ENCODE measurements around the gene POLR2H.

Gene POLR2H

DNA sequence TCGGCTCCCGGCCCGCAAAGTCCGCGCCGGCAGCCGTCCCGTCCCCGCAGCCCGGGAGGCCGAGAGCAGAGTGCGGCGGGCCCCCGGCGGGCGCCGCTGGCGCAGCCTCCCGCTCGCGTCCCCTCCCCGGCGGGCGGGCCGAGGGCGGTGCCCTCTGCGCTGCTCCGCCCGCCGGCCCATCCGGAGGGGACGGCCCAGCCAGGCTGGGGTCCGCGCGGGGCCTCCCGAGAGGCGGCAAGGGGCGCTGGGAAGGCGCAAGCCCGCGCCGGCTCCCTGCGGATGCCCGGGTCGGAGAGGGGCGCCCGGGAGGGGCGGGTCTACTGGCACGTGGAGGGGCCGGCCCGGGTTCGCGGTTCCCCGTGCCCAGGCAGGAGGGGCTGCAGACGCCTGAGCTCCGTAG is at the start of gene POLR2H, which contains the start of gene CLCN2:
Gene POLR2H, plus strand, starts transcription at position 179 of the 400 bp plus-strand sequence. CDS start 1,783 bp downstream, outside the sequence.
Gene CLCN2, minus strand, starts transcription at position 74 of the 400 bp plus-strand sequence. CDS start 126 bp downstream, outside the sequence.
- peak; percentile 83 for DNase-seq (ENCODE audit: low spot score)

- peak; percentile 91 for DNase-seq (ENCODE audit: low spot score)
Measured at GRCh38 chr3:184314363-184314699, 47.2 kb upstream of the POLR2H start, which contains the start of gene EIF4G1. EIF4G1 (plus strand) TSS chr3:184314606; CDS start chr3:184315797, 1,191 bp downstream.

- peak; percentile 44 for DNase-seq (ENCODE audit: low spot score)
Measured at GRCh38 chr3:184314700-184315542, 46.6 kb upstream of the POLR2H start.

DNA sequence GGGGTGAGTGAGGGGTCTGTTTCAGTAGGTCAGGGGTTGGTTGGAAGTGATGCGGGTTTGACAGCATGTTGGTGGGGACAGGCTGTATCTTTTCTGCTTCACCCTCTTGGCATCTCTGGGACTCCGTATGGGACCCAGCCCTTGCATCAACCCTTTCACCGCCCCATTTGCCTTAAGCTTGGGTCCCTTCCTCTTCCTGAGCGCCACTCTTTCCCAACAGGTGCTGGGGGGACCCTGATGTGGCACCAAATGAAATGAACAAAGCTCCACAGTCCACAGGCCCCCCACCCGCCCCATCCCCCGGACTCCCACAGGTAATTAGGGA is 46.0 kb upstream of the POLR2H start:
- no peak for DNase-seq (ENCODE audit: low spot score)

GRCh38 chr3:184315871-184316661 is 45.4 kb upstream of the POLR2H start:
- DNase-seq (ENCODE audit: low spot score) = no peak

DNA sequence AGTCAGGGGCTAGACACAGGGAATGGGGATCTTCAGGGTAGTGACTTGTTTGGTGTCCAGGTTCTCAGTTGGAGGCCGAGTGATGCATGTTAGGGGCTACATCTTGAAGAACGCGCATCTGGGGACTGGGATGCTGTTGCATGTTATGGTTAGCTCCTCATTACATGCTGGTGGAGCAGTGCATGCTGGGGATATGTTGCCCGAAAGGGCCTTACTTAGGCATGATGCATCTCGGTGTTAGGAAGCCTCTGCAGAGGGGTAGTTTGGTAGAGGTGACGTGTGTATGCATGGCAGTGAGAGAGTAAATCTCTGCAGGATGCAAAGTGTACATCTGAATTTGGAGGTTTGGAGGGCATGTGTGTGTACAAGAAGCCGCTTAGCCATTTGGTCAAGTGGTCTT is 44.7 kb upstream of the POLR2H start:
- no peak for DNase-seq (ENCODE audit: low spot score)

- no peak for DNase-seq (ENCODE audit: low spot score)
Measured at GRCh38 chr3:184317201-184317600, 44.3 kb upstream of the POLR2H start.

- peak; percentile 93 for DNase-seq (ENCODE audit: low spot score)
Measured at GRCh38 chr3:184320104-184320445, 41.4 kb upstream of the POLR2H start.

GRCh38 chr3:184321666-184322065 is 39.8 kb upstream of the POLR2H start:
- DNase-seq (ENCODE audit: low spot score) = no peak

- no peak for DNase-seq (ENCODE audit: low spot score)
Measured at GRCh38 chr3:184322731-184323487, 38.6 kb upstream of the POLR2H start.

GRCh38 chr3:184323696-184324095 is 37.8 kb upstream of the POLR2H start:
- no peak for DNase-seq (ENCODE audit: low spot score)

GRCh38 chr3:184325269-184325668 is 36.2 kb upstream of the POLR2H start:
- DNase-seq (ENCODE audit: low spot score) = no peak

DNA sequence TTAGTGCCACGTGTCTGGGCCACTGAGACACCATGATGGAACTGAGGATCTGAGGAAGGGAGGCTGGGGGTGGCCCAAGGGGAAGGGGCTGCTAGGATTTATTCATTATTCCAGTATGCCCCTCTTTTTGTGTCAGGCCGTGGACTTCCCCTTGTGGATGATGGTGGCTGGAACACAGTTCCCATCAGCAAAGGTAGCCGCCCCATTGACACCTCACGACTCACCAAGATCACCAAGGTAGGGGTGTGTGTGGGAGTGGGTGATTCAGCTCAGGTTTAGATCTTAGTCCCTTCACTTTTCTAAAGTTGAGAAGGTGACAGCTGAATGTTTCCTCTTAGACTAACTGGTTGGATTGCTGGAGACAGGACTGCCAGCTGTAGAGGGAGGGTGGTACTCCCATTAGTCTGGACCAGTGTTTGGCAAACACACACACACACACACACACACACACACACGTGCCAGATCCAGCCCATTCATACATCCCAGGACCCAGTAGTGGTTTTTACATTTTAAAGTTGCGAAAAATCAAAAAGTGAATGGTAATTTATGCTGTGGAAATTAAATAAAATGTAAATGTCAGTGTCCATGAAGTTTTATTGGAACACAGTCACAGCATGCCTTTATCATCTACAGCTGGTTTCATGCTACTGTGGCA is 35.7 kb upstream of the POLR2H start:
- no peak for DNase-seq (ENCODE audit: low spot score)

- DNase-seq (ENCODE audit: low spot score) = no peak
Measured at GRCh38 chr3:184327171-184327570, 34.3 kb upstream of the POLR2H start.

DNA sequence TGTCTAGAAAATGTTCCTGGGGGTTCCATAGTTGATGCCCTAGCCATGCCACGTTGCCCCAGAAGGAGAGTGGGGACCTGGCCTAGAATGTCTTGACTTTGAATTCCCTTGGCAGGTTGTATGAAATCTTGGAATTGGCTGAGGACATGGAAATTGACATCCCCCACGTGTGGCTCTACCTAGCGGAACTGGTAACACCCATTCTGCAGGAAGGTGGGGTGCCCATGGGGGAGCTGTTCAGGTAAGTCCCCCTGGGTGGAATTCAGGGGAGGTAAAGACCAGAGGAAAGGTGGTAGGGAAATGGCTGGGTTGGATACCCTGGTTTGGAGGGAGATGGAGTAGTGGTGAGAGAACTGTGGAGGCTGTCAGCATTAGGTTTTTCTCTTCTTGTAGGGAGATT is 33.0 kb upstream of the POLR2H start:
- no peak for DNase-seq (ENCODE audit: low spot score)

DNA sequence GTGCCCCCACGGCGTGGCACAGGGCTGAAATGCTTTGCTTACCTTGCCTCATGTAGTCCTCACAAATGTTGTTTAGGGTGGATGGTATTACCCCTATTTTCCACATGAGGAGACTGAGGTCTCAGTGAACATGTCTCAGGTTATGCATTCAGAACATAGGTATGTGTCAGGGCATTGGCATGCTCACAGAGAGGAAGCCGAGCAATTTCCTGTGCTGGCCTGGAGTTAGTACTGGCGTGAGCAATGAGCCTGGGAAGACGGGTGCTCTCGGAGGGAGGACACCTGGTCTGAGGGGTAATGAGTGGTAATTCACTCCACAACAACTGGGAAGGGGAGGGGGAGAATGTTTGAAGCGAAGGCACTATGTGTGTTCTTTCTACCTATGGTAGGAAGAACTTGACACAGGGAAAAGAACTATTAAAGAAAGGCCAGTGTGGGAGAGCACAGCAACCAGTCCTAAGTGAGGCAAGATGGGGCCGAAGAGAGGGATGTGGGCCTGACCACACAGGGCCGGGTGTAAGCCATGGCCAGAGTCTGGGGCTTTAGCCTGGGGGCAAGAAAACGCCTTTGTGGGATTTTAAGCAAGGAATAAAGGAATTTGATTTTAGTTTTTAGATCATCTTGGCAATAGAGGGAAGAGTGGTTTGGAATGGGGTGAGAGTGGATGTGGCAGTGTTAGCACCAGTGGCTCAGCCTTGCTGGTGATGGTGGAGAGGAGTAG is 29.0 kb upstream of the POLR2H start:
- no peak for DNase-seq (ENCODE audit: low spot score)

DNA sequence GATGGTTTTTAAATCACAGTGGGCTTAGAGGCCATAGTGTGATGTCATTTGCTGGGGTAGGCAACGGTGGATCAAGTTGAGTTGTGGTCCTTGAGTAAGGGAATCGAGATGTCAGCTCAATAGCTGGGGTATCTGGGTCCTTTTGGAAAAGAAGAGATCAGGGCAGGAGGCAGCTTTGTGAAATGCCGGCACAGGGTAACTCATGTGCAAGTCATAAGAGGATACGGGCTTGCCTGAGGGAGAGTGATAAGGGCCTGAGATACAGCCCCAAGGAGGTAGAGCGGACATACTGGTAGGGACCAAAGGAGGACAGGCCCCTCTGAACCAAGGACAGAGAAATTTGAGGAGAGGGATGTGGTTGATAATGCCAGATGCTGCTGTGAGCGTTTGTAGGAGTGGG is 28.3 kb upstream of the POLR2H start:
- DNase-seq (ENCODE audit: low spot score) = no peak

DNA sequence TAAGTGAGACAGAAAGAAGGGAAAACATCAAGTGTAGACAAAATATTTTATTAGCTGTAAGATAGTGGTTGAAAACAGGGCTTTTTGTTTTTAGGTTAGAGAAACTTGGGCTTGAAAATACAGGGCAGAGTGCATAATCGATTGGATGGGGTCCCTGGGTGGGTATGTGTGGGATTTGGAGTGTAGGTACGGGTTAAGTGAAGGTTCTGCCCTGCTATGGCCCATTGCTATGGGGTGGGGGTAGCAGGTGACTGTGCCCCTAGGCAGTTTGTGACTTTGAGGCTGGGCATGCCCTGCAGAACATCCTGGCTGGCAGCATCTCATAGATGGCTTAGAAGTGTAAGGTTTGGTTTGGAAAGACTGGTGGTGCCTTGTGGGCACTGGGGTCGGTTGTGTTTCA is 27.8 kb upstream of the POLR2H start:
- DNase-seq (ENCODE audit: low spot score) = no peak

- no peak for DNase-seq (ENCODE audit: low spot score)
Measured at GRCh38 chr3:184334470-184335158, 26.9 kb upstream of the POLR2H start.

- DNase-seq (ENCODE audit: low spot score) = no peak
Measured at GRCh38 chr3:184335291-184335660, 26.2 kb upstream of the POLR2H start.

Measured in putamen (tissue), 1 donor.